GM19468 (cell line): Measurements from ENCODE around the gene NHSL1.

ENCODE experiments used
- ATAC-seq: cut with Tn5 transposase; IDR thresholded peaks from one replicate; pipeline ENCODE4 v1.9.1; 2021; ENCODE audit warnings: mild to moderate bottlenecking, moderate library complexity, moderate number of reproducible peaks; ENCODE audit not compliant: unreplicated experiment; ENCODE audit errors: extremely low read depth

Gene NHSL1

GRCh38 chr6:138500045-138500665 is 861 bp upstream of the NHSL1 start:
- no peak for ATAC-seq

- no peak for ATAC-seq
Observed at GRCh38 chr6:138498629-138499302, 528 bp downstream of the NHSL1 start.

DNA sequence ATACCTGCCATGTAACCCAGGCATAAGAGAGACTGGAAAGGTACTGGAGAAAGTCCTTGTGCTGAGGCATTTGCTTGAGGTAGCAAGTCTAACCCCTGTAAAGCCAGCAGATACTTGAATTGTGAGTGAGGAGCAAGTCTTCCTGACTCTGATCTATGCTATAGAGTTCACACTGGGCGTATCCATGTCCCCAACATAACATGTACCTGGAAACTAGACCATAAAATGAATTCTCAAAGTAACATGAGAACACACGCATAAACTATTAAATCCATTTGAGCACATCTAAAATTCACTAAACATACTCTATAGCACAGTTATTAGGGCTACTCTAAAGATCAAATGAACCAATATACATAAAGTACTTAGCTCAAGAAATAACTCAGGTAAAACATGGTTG is 2.0 kb downstream of the NHSL1 start:
- ATAC-seq: no peak

- no peak for ATAC-seq
Observed at GRCh38 chr6:138494312-138494711, 5.0 kb downstream of the NHSL1 start.

- no peak for ATAC-seq
Observed at GRCh38 chr6:138493413-138493812, 5.9 kb downstream of the NHSL1 start.

DNA sequence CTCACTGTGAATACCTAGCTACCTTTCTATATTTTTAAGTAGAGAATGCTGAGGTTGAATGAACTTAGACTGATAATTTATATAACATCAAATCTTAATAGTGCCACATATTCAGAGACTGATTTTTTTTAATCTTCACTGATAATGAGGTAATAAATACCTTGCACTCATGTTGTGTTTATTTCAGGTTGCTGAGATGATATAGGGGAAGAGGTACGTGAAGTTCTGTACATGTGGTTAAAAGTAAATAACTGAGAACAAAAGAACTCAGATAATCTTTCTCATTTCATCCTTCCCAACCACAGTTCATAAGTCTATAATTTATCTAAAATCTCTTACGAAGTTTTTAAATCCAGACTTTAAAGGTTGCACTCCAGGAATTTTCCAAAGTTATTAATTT is 6.4 kb downstream of the NHSL1 start:
- no peak for ATAC-seq

GRCh38 chr6:138492113-138492512 is 7.2 kb downstream of the NHSL1 start:
- no peak for ATAC-seq

DNA sequence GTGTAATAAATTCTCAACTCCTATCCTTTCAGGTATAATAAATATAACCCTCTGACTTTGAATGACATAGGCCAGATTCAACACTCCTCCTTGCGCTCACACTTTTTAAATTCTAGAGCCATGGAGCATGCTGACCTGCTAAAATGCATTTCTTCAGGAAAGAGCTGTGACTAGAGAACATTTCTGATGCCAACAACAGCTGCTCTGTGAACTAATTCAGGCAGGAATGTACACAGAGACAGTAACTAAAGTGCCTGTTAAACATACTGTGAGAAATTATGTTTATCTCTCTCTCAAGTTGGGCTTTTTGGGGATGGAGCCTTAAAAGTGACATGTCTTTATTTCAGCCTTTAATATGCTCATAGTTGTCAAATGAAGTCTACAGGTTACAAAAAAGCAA is 8.3 kb downstream of the NHSL1 start:
- ATAC-seq: no peak

DNA sequence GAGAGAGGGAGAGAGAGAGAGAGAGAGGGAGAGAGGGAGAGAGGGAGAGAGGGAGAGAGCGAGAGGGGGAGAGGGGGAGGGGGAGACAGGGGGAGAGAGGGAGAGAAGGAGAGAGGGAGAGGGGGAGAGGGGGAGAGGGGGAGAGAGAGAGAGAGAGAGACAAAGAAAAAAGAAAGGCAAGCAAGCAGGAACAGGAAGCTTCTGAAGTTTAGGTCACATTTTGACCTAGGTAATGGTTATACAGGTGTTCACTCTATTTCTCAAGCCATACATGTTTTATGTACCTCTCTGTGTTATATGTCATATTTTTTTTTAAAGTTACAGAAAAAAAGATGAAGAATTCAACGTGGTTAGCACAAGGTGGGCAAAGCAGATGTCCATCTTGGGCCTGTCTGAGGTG is 9.4 kb downstream of the NHSL1 start:
- ATAC-seq: no peak

DNA sequence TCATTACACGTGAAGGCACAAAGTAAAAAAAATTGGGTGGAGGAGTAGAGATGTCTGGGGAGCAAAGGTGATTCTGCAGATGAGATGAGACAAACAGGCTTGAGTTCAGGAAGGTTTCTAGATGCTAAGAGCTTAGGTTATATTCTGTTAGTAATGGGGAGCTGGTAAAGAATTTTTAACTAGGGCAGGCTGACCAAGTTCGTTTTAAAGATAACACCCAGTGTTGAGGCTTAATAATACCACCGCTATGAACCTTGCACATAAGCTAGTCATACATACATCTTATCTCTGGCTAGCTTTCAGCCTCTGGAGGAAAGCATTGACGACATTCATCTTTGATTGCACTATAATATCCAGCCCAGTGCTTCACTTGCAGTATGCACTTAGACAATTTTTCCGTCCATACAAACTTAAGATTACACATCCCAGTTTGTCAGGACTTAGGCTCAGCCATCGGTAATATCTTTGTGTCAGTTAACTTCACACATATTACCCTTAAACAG is 12.1 kb downstream of the NHSL1 start:
- ATAC-seq: no peak

- no peak for ATAC-seq
Observed at GRCh38 chr6:138486249-138487101, 12.8 kb downstream of the NHSL1 start.

DNA sequence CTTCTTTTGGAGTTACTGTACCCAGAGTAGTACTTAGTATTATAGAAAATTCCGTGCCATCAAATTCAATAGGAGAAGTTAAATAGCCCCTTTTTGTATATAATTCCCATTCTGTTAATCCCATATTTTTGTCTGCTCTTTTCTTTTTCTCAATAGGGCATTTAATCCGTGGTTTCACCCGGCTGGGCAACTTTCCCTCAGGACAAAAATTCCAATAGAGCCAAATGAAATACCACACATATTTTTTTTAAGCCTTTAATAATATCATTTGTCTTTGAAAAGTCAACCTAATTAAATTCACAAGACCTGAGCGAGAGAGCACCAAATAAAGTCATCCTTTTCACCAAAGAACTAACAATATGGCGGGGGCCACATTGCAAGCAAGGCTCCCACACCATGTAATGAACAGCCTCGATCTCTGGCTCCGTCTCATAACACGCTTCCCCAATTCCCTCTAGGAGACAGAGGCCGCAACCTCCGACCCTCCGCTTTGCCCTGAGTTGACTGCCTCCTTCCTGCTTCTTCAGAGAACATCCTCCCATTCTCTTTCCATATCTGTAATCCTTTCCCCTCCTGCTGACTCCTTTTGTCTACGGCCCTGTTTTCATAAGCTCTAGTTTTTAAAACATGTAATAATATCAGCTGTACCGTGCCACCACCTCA is 13.6 kb downstream of the NHSL1 start:
- ATAC-seq: no peak

DNA sequence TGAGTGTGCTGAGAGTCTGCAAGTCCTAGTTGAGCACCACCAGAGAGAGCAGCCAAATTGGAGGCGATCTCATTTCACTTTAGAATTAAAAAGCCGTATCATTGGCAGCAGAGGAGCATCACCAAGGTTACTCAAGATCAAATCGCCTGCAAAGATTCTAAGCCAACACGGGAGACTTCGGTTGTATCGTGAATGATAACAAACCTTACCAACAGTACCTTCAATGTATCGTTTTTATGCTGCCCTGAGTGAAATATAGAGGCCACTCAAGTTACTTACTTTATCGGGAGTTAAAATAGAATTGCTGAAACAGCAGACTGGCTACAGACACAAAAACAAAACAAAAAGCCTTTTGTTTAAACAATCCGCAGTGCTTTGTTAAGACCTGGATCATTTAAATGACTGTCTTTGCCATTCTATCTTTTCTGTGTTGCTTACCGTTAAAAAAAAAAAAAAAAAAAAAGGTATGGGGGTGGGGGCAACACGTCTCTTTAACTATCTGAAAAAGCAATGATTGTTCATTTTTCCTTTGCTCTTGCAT is 14.2 kb downstream of the NHSL1 start:
- no peak for ATAC-seq

GRCh38 chr6:138484018-138484731 is 15.1 kb downstream of the NHSL1 start:
- ATAC-seq: no peak

DNA sequence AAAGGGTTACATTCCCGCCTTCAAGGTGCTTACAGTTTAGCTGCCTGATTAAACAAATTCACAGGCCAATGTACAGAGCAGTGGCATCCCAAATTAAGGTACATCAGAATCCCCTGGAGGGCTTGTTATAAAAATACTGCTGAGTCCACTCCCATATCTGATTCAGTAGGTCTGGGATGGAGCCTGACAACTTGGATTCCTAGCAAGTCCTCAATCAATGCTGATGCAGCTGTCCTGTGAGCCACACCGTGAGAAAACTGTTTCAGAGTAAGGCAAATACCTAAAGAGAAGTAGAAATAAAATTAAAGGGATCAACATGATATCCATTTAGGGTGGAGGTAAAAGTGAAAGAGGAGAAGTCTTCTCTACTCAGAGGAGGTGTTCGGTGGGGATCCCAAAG is 16.5 kb downstream of the NHSL1 start:
- ATAC-seq: no peak

- no peak for ATAC-seq
Observed at GRCh38 chr6:138480279-138480949, 18.9 kb downstream of the NHSL1 start.

DNA sequence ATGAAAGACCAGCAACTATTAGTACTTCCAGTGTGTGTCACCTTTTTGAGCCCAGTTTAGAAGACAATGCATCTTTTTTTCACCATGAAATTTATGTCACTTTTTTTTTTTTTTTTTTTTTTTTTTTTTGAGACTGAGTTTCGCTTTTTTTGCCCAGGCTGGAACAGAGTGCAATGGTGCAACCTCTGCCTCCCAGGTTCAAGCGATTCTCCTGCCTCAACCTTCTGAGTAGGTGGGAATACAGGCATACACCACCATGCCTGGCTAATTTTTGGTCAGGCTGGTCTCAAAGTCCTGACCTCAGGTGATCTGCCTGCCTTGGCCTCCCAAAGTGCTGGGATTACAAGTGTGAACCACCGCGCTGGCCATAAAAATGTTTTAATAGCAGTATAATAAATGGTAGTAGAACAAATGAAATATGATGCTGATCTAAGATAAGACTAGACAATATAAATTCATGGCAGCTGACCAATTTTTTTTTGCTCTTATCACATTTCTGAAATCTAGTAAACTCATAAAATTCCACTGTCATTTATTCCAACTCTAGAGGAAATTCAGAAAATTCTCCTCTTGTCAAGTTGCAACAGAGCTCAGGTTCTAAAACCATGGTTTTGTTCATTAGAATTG is 21.3 kb downstream of the NHSL1 start:
- no peak for ATAC-seq

GRCh38 chr6:138476116-138476515 is 23.2 kb downstream of the NHSL1 start:
- no peak for ATAC-seq

DNA sequence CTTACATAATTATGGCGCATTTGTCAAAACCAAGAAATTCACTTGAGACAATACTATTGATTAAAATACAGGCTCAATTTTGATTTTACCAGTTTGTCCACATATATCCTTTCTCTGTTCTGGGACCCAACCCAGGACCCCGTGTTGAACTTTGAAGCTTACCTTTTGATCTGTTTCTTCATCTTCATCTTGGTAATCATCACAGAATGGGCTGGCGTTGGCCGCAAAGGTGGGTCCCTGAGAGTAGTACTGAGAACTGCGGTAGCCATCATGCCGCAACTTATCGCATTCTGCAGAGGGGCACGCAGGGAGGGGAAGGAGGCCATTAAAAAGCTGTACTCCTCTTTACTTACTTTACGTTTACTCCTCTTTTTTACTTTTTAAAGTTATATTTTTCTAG is 26.1 kb downstream of the NHSL1 start:
- ATAC-seq: no peak
